Measurements from ENCODE around the gene MGAT3.

DNA sequence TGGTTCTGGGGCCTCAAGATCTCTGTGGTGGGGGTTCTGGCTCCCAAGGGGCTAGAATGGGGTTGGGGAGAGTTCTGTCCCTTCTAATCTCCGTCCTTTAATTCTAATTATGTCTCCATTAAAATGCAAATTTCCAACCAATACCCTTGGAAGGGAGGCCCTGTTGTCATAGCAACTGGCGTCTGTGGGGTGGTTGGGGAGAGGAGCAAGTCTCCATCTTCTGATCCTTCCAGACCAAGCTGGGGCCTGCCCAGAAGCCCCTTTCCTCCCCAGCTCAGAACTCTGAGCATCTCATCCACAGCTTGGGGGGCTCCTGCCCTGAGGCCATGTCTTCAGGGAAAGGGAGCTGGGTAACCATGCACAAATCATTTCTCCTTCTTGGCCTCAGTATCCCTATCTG, 81.2 kb downstream of the MGAT3 start:
- no peak for TF ChIP-seq POLR2A (IDR thresholded peaks at IDR 0.05)
- TF ChIP-seq, protein P1, sequence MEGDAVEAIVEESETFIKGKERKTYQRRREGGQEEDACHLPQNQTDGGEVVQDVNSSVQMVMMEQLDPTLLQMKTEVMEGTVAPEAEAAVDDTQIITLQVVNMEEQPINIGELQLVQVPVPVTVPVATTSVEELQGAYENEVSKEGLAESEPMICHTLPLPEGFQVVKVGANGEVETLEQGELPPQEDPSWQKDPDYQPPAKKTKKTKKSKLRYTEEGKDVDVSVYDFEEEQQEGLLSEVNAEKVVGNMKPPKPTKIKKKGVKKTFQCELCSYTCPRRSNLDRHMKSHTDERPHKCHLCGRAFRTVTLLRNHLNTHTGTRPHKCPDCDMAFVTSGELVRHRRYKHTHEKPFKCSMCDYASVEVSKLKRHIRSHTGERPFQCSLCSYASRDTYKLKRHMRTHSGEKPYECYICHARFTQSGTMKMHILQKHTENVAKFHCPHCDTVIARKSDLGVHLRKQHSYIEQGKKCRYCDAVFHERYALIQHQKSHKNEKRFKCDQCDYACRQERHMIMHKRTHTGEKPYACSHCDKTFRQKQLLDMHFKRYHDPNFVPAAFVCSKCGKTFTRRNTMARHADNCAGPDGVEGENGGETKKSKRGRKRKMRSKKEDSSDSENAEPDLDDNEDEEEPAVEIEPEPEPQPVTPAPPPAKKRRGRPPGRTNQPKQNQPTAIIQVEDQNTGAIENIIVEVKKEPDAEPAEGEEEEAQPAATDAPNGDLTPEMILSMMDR (IDR thresholded peaks at IDR 0.05) = no peak
